ENCODE measurements around the gene RAI14.
"Not testable (repeated sequence)": the region's sequence is repeated elsewhere in the genome, so short reads cannot be mapped to it uniquely, and the experiment has no call there.

Gene RAI14

DNA sequence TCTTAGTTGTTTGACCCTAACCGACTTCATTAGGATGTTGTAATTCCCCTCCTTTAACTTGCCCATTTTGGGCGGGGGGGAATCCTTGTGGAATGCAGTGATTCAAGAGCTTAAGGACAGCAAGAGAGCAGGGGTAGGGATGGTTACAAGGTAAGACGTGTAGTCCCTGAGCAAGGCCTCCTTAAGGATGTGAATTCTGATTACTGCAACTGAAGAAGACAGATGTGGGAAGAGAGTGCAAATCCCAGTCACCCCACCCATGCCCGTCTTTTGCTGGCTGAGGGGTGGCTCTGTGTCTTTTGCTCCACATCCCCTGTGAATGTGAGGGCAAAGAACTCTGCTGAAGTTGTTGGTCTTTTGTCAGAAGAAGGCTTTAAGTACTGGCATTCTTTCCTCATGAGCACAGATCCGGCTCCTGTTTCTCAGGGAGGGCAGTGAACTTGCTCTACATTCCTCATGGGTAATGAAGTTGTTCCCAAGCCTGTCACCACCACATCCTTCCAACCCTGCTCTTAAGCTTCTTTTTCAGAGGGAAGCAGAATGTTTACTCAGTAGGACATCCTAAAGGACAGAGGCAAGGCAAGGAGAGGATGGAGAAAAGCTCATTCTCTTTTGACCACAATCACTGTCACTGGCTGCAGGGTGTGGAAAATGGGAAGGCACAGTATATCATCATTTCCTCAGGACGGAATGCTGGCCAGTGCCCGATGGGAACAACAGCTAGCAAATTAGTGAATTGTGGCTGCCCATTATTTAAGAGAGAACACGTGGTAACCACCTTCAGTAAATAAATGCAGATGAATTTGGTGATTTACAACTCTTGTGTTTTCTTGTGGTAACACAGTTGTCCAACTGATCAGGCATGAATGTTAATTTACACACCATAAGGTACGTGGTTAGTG is 61.5 kb downstream of the RAI14 start:
- in situ Hi-C loops (cut with MboI; ENCODE audit: low pct_unique_long_range_greater_than_20kb, low sequenced_read_pairs): no loop called here

DNA sequence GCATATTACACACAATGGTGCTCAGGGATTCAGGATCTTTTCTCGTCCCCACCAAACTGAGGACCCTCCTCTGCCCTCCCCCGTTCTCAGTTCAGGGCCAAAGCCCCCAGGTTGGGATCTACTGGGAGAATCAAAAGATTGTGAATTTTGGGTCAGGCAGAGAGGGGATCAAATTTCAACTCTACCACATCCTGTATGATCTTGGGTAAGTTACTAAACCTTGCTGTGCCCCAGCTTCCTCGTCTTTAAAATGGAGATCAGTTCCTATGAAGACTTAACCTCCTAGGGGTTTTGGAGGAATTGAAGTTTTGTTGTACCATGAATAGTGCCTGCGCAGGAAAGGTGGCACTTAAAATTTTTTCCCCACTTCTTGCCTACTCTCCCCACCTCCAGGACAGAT is 62.4 kb downstream of the RAI14 start:
- DNase-seq: no peak
- in situ Hi-C loops (cut with MboI; ENCODE audit: low pct_unique_long_range_greater_than_20kb, low sequenced_read_pairs): no loop called here

More for the DNA sequence above, 61.5 kb downstream of the RAI14 start:
- DNase-seq: no peak

DNA sequence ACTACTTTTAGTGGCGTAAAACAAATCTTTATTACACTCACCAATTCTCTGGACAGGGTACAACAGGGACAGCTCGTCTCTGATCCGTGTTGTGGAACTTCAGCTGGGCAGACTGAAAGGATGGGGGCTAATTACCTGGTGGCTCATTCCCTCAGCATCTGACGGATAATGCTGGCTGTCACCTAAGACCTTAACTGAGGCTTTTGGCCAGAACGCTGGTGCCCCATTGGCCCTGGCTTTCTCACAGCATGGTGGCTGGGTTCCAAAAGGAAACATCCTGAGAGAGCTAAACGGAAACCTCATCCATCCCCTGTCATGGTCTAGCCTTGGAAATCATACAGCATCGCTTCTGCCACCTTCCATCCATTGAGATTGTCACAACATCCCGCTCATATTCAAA is 62.9 kb downstream of the RAI14 start:
- in situ Hi-C loops (cut with MboI; ENCODE audit: low pct_unique_long_range_greater_than_20kb, low sequenced_read_pairs): no loop called here
- no peak for DNase-seq

DNA sequence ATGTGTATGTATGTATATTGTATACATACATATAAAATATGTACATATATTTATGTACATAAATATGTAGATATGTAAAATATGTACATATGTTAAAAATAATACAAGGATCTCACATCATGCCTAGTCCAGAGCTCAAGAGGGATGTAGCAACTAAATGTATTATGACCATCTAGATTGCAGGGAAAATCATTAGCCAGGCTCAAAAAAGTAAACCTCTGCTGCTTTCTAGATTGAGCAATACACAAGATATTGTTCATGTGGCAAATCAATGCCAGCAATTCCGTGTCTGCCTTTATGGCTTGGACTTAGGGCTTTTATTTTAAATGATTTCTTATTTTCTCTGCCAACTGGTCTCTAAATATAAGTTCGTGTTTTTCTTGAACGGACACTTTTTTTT is 65.2 kb downstream of the RAI14 start:
- no peak for DNase-seq
- in situ Hi-C loops (cut with MboI; ENCODE audit: low pct_unique_long_range_greater_than_20kb, low sequenced_read_pairs): no loop called here

DNA sequence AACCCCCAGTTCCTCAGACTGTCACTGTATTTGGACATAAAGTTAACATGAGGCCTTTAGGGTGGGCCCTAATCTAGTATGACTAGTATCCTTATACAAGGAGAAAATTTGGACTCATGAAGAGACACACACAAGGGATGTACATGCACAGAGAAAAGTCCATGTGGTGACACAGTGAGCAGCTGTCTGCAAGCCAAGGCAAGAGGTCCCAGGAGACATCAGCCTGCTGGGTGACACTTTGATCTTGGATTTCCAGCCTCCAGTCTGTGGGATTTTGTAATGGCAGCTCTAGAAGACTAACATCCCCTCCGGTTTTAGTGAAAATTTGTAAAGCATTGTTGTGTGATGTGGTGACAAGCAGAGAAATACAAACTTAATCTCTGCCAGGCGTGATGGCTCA is 66.1 kb downstream of the RAI14 start:
- in situ Hi-C loops (cut with MboI; ENCODE audit: low pct_unique_long_range_greater_than_20kb, low sequenced_read_pairs): no loop called here
- no peak for DNase-seq

DNA sequence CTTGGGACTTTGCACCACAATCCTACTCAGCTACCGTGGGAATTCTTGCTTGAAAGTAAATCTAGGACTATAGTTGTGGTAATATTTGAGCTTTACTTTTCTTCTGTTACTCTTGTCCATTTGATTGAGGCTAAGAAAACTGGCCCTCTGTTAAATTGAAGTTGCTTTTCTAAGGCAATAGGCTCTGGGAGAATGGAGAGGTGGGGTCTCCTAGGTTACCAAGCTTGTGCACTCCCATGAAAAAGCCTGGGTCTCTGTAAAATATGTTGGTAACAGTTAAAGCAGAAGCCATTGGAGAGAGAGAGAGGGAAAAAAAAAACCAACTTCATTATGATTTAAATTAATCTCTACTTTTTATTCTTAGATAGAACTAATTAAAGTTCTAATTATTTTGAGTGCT is 68.6 kb downstream of the RAI14 start:
- no peak for DNase-seq
- in situ Hi-C loops (cut with MboI; ENCODE audit: low pct_unique_long_range_greater_than_20kb, low sequenced_read_pairs): no loop called here

DNA sequence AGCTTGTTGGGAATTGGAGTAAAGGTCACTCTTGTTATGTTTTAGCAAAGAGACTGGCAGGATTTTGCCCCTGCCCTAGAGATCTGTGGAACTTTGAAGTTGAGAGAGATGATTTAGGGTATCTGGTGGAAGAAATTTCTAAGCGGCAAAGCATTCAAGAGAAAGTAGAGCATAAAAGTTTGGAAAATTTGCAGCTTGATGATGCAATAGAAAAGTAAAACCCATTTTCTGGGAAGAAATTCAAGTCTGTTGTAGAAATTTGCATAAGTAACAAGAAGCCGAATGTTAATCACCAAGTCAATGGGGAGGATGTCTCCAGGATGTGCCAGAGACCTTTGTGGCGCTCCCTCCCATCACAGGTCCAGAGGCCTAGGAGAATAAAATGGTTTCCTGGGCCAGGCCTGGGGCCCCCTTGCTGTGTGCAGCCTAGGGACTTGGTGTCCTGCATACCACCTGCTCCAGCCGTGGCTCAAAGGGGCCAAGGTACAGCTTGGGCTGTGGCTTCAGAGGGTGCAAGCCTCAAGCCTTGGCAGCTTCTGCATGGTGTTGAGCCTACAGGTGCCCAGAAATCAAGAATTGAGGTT is 71.1 kb downstream of the RAI14 start:
- DNase-seq: not testable (repeated sequence)

DNA sequence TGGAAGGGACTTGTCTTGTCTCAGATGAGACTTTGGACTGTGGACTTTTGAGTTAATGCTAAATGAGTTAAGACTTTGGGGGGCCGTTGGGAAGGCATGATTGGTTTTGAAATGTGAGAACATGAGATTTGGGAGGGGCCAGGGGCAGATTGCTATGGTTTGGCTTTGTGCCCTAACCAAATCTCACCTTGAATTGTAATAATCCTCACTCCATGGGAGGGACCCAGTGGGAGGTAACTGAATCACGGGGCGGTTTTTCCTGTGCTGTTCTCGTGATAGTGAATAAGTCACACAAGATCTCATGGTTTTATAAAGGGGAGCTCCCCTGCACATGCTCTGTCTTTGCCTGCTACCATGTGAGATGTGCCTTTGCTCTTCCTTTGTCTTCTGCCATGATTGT is 72.1 kb downstream of the RAI14 start:
- in situ Hi-C loops (cut with MboI; ENCODE audit: low pct_unique_long_range_greater_than_20kb, low sequenced_read_pairs): no loop called here
- DNase-seq: no peak

More for the DNA sequence above, 71.1 kb downstream of the RAI14 start:
- in situ Hi-C loops (cut with MboI; ENCODE audit: low pct_unique_long_range_greater_than_20kb, low sequenced_read_pairs): not testable (repeated sequence)

DNA sequence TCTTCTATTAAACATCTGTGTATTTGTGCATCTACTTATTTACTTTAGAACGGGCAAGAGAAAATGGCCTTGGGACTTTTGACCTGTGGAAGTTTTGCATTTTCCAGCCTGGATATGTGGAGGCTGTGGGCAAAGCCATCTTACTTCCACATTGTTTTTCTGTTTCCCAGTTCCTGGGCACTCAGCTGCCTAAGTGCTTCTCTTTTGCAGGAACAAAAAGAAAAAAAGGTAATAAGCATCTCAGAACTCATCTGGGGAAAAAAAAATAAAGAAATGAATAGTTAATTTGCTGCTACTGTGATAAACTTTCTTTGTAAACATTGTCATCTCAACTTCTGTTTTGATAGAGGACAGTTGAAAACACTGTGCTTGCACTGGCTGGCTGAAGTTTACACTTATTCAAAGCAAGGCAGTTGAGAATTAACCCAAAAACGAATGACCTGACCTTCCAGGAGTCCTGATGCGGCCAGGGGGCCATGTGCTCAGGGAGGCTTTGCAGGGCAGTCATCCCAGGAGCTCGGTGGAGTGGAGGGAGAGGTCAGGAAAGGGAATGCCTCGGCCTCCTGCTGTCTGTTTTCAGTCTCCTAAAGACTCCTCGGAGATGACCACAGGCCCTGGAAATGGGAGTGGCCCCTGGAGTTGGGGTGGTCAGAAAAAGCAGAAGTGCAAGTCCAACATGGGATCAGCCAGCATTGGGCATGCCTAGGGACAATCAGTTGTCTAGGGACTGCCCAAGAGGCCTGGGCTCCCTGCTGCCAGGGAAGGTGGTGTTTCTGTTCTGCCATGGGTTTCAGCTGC is 75.5 kb downstream of the RAI14 start:
- in situ Hi-C loops (cut with MboI; ENCODE audit: low pct_unique_long_range_greater_than_20kb, low sequenced_read_pairs): no loop called here

DNA sequence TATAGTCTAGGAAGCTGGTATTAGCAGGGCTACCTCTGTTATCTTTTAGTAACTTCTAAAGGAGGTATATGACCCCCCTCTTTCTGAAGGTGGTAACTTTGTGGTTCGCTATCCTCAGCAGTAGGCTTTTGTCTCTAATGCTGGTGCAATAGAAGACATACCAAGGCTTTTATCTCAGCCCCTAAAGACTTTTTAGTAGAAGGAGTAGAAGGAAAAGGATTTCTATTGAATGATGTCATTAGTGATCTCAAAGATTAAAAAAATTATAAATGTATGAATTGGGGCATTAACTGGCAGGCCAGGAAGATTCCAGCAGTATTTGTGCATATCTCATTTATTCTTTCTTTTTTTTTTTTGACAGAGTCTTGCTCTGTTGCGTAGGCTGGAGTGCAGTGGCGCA is 78.2 kb downstream of the RAI14 start:
- in situ Hi-C loops (cut with MboI; ENCODE audit: low pct_unique_long_range_greater_than_20kb, low sequenced_read_pairs): no loop called here
- DNase-seq: no peak

More for the DNA sequence above, 75.5 kb downstream of the RAI14 start:
- peak; percentile 7 for DNase-seq

DNA sequence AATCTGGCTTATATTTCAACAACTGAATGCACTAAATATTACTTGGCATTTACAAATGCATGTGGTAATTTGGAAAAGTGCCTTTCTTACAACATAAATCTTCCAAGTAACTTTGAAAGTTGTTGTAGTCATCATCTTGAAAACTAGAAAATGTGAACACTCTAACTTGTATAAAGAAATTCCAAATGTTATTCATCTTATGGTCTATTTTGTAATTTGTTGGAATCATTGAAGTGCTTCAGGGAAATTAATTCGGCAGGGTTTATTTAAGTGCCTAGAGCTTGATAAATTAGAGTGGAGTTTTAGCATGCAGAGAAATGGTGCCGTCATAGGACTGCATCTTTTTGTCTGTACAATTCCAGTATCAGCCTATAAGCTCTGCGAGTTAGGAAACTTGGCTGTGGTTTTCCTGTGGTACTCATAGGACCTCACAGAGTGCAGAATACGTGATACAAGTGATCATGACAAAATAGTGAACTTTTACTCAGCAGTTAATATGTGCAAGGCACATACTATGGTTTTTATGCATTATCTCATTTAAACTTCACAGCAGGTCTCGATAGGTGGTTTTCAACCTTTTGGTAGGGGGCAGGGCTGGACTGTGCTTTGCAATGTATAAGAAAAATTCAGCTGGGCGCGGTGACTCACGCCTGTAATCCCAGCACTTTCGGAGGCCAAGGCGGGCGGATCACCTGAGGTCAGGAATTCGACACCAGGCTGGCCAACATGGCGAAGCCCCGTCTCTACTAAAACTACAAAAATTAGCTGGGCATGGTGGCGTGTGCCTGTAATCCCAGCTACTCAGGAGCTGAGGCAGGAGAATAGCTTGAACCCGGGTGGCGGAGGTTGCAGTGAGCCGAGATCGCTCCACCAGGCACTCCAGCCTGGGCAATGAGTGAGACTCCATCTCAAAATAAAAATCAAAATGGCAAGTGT is 79.6 kb downstream of the RAI14 start:
- in situ Hi-C loops (cut with MboI; ENCODE audit: low pct_unique_long_range_greater_than_20kb, low sequenced_read_pairs): no loop called here
- DNase-seq: no peak

DNA sequence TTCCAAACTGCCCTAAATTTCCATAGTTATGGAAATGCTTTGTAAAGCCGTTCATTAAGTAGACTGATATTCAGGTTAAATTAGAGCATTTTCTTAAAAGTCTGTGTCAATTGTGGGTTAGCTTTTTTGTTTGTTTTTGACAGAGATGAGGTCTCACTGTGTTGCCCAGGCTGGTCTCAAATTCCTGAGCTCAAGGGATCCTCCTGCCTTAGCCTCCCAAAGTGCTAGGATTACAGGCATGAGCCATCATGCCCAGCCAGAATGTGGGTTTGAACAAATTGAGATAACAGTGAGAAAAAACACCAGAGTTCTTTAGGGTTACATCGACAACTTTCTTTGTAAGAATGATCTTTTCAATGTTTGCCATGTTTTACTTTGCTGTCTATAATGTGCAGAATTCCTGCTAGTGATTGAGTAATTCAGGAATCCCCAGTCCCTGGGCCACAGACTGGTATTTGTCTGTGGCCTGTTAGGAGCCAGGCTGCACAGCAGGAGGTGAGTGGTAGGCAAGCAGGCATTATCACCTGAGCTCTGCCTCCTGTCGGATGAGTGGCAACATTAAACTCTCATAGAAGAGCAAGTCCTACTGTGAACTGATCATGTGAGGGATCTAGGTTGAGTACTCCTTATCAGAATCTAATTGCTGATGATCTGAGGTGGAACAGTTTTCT is 80.5 kb downstream of the RAI14 start:
- in situ Hi-C loops (cut with MboI; ENCODE audit: low pct_unique_long_range_greater_than_20kb, low sequenced_read_pairs): no loop called here
- no peak for DNase-seq

DNA sequence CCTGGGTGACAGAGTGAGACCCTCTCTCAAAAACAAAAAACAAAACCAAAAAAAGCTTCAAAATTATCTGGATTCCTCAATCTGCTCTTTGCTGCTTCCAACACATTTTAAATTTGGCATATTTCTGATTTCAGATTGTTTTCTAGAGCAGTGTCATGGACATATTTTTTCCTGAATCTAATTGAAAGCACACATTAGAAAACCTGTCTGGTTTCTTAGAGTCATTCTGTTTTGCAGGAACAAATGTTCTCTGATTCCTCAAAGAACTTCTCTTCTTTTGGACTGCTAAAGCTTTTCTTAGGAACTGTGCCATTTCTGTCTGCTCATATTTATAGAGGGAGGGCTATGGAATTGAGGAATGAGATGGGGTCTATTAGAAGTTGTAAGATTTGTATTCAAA is 81.6 kb downstream of the RAI14 start:
- in situ Hi-C loops (cut with MboI; ENCODE audit: low pct_unique_long_range_greater_than_20kb, low sequenced_read_pairs): no loop called here

DNA sequence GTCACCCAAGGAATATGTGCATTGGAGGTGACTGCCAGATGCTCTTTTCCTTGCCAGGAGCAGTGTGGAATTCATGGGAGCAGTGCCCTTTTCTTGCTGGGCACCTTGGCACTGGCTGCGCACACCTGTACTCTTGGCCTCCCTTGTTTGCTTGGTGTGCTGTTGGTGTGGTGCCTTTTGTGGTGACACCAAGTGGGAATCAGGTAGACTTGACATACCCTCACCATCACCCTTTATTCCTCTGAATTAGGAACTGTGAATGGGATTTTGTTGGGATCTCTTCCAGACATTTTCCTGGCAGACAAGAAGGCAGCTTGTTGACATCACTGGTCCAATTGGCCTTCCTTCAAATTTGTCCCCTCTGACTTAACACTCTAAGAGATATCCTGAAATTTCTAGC is 82.3 kb downstream of the RAI14 start:
- in situ Hi-C loops (cut with MboI; ENCODE audit: low pct_unique_long_range_greater_than_20kb, low sequenced_read_pairs): no loop called here
- DNase-seq: no peak

More for the DNA sequence above, 81.6 kb downstream of the RAI14 start:
- no peak for DNase-seq

DNA sequence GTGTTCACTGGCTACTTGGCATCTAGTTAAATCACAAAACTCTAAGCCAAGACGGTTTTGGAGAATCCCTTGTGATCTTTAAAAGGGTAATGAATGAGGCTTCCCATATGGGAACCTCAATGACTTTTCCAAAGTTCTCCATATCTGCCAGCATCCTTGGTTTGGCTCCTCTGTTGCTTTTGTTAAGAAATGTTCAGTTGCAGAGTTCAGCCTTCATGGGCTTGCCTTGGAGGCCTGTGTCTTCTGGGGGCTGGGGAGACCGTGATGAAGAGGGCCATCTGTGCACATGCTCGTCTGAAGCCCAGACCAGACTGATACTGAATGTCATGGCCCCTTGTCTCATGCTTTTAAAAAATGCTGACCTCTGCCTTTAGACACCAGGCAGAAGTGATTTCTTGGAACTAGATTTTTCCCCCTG is 84.3 kb downstream of the RAI14 start:
- in situ Hi-C loops (cut with MboI; ENCODE audit: low pct_unique_long_range_greater_than_20kb, low sequenced_read_pairs): no loop called here
- DNase-seq: no peak

DNA sequence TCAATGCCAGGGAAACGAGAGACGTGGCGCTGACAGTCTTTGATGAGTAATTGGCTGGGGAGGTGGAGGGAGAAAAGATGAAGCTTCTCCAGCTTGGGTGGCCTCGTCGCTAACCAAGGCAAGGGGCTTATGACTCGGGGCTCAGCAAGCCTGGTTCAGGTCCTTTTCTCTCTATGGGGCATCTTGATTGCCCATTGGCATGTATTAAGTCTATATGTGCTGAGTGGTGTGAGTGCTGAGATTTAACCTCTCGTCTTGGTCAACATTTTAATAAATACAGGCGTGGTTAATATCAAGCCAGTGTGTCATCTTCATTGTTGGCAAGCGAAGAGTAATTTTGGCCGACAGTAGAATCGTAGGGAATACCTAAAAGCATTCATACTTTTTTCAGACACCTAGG is 85.9 kb downstream of the RAI14 start:
- DNase-seq: no peak
- in situ Hi-C loops (cut with MboI; ENCODE audit: low pct_unique_long_range_greater_than_20kb, low sequenced_read_pairs): no loop called here

DNA sequence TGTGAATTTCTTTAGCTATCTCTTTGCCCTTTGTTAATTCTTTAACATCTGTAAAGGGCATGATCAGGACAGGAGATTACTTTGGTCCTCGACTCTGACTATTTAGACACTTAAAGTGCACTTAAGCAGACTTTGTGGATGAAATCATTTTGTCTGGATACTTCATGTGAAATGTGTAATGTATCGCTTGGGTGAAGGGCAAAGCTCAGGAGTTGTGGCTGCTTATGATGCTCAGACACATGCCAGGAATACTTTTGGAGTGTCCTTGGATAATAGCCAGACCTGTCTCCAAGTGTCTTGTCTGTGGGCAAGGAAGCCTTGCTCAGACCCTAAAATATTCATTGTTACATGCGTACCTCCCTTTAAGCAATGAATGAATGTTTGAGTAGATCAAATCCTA is 87.8 kb downstream of the RAI14 start:
- in situ Hi-C loops (cut with MboI; ENCODE audit: low pct_unique_long_range_greater_than_20kb, low sequenced_read_pairs): no loop called here
- no peak for DNase-seq

DNA sequence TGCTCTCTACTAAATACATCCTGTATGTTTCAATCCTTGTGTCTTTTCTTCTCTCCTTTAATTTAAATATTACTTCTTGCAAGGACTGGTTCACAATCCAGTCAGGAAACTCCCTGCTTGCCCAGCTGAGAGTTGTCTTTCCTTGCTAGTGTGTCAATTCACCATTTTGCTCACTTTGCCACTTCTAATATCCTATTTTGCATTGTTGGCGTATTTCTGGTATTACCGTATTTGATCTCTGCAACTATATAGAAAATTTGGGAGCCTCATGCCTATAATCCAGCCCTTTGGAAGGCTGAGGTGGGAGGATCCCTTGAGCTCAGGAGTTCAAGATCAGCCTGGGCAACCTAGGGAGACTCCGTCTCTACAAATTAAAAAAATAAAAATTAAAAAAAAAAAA is 92.3 kb downstream of the RAI14 start:
- DNase-seq: no peak
- in situ Hi-C loops (cut with MboI; ENCODE audit: low pct_unique_long_range_greater_than_20kb, low sequenced_read_pairs): no loop called here
